GM23248 (cell line): ENCODE results near the gene ODAD2. TPM values are rescaled to one million over a fixed set of nuclear protein-coding genes. Genes with fewer than 3 reads are reported as not detected.

ENCODE experiments used
- DNase-seq: peaks from one replicate; pipeline ENCODE4 v3.0.0-alpha.2; 2015
- H2AFZ ChIP-seq: fragments of 200-600 bp; sonication (generic); 2 replicates; pipeline ENCODE4 v1.6.1; 2016; ENCODE audit warnings: antibody characterized with exemption
- H3F3A ChIP-seq: fragments of 200-600 bp; sonication (generic); 2 replicates; pipeline ENCODE4 v1.6.1; 2016; ENCODE audit warnings: mild to moderate bottlenecking, antibody characterized with exemption, mixed run types; ENCODE audit not compliant: insufficient read depth
- H3K27ac ChIP-seq: fragments of 200-600 bp; sonication (generic); 2 replicates; pipeline ENCODE4 v1.5.1; 2016; ENCODE audit warnings: mild to moderate bottlenecking
- H3K27me3 ChIP-seq: fragments of 200-600 bp; sonication (generic); replicated peaks from 2 replicates; pipeline ENCODE4 v1.6.1; 2016; ENCODE audit warnings: mild to moderate bottlenecking; ENCODE audit not compliant: insufficient read depth
- H3K36me3 ChIP-seq: fragments of 200-600 bp; sonication (generic); 2 replicates; pipeline ENCODE4 v1.6.1; 2016; ENCODE audit warnings: low read depth, mild to moderate bottlenecking
- H3K4me1 ChIP-seq: fragments of 200-600 bp; sonication (generic); 2 replicates; pipeline ENCODE4 v1.6.1; 2016; ENCODE audit warnings: mild to moderate bottlenecking; ENCODE audit not compliant: insufficient read depth
- H3K4me2 ChIP-seq: fragments of 200-600 bp; sonication (generic); one replicate; pipeline ENCODE4 v1.6.1; 2016; ENCODE audit warnings: mild to moderate bottlenecking; ENCODE audit not compliant: unreplicated experiment
- H3K4me3 ChIP-seq: fragments of 200-600 bp; sonication (generic); 2 replicates; pipeline ENCODE4 v1.5.1; 2016; ENCODE audit warnings: mild to moderate bottlenecking
- H3K79me2 ChIP-seq: fragments of 200-600 bp; sonication (generic); 2 replicates; pipeline ENCODE4 v1.6.1; 2016; ENCODE audit warnings: mild to moderate bottlenecking; ENCODE audit not compliant: insufficient read depth
- H3K9ac ChIP-seq: fragments of 200-600 bp; sonication (generic); 2 replicates; pipeline ENCODE4 v1.6.1; 2016; ENCODE audit warnings: mild to moderate bottlenecking
- H3K9me2 ChIP-seq: fragments of 200-600 bp; sonication (generic); 2 replicates; pipeline ENCODE4 v1.6.1; 2016; ENCODE audit warnings: mixed run types, mild to moderate bottlenecking, moderate library complexity; ENCODE audit not compliant: insufficient read depth
- H3K9me3 ChIP-seq: fragments of 200-600 bp; sonication (generic); one replicate; pipeline ENCODE4 v1.6.1; 2017; ENCODE audit warnings: low read depth
- H4K20me1 ChIP-seq: fragments of 200-600 bp; sonication (generic); 2 replicates; pipeline ENCODE4 v1.6.0; 2016; ENCODE audit not compliant: insufficient read depth
- EZH2 ChIP-seq: fragments of 200-600 bp; sonication (generic); IDR thresholded peaks from 2 replicates; pipeline ENCODE4 v1.6.1; 2018; ENCODE audit warnings: antibody characterized with exemption, mild to moderate bottlenecking; ENCODE audit not compliant: insufficient read depth, poor library complexity, severe bottlenecking
- EZH2phosphoT487 ChIP-seq: fragments of 200-600 bp; sonication (generic); IDR thresholded peaks from 2 replicates; pipeline ENCODE4 v1.6.1; 2018; ENCODE audit warnings: antibody characterized with exemption, moderate library complexity, mild to moderate bottlenecking, low read depth; ENCODE audit not compliant: insufficient read depth
- WGBS, 2 experiments: methylation state at CpG; one replicate each; pipeline ENCODE4 v1.1.6; 2015 to 2017; ENCODE audit warnings: low lambda C conversion rate in 2 of 2, low coverage in 1 of 2; ENCODE audit errors: missing lambda C conversion rate in 2 of 2; 5-methylcytosine and 5-hydroxymethylcytosine counted together
- in situ Hi-C: fragments of 300-500 bp; cut with MboI; formaldehyde crosslinking; loops from 2 replicates; pipeline ENCODE4 v1.15.0; 2020
- polyA plus RNA-seq: library from polyadenylated mRNA; unstranded; fragments of >200 nt; fragmentation: Nextera tagmentation; extraction: Ambion mirVana; gene quantifications from 2 replicates; pipeline ENCODE4 v1.2.1, GENCODE V29; 2016
- total RNA-seq: library from RNA; depleted of rRNA; stranded (reverse); fragments of >200 nt; shearing (Covaris generic); gene quantifications from 2 replicates; pipeline ENCODE4 v1.2.3, GENCODE V29; 2014

Gene ODAD2
- total and polyA plus RNA-seq, 2 experiments from 2014 or later, result 1.5 to 1.7 TPM

GRCh38 chr10:27805180-27805579 lies 193.7 kb downstream of the ODAD2 start:
- H3F3A ChIP-seq, result no peaks in the 10 kb centered on the region
- H2AFZ ChIP-seq, result no peak overlapping the region
- H3K27me3 ChIP-seq, result peaks cover 8% of the 10 kb centered on the region; the same call in 1 of the 2 replicates
- WGBS, 2 experiments, result 59 to 79% methylated on average over 4 of the region's 4 CpGs
- H3K79me2 ChIP-seq, result no peaks in the 10 kb centered on the region
- no peaks in the 10 kb centered on the region for H4K20me1 ChIP-seq
- no peaks in the 10 kb centered on the region for H3K9me2 ChIP-seq
- no peak overlapping the region for H3K4me2 ChIP-seq
- no peak overlapping the region for H3K27ac ChIP-seq
- no peak for TF ChIP-seq EZH2
- TF ChIP-seq EZH2phosphoT487, result no peak
- DNase-seq, result no peak
- H3K4me3 ChIP-seq, result no peak overlapping the region
- H3K36me3 ChIP-seq, result no peaks in the 10 kb centered on the region
- no peak overlapping the region for H3K9ac ChIP-seq
- H3K9me3 ChIP-seq, result no peaks in the 10 kb centered on the region
- in situ Hi-C loops, result no loop called here
- H3K4me1 ChIP-seq, result no peaks in the 10 kb centered on the region

DNA sequence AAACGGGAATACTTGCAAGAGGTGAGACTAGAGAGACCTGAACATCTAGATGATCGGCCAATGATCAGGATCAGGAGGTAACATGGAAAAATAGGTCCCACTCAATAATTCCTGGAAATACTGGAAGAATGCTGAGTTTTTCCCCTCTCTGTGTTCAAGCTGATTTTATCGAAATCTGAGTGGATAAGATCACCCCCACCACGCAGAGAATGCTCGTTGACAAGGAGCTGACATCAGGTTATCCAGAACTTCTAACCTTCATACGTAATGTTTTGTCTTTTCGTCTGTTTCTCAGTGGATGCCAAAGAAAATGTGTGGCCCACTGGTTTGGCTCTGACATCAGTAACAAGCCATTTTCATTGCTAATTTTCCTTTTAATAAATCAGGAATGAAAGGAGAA lies 194.7 kb downstream of the ODAD2 start:
- Histone ChIP-seq H4K20me1 (no peaks in the 10 kb centered on the region), H3F3A (no peaks in the 10 kb centered on the region), H3K9me2 (no peaks in the 10 kb centered on the region), H3K27ac (no peak overlapping the region), H3K9me3 (no peaks in the 10 kb centered on the region), H3K4me2 (no peak overlapping the region), H3K79me2 (no peaks in the 10 kb centered on the region), H3K4me3 (no peak overlapping the region), H2AFZ (no peak overlapping the region), H3K27me3 (peaks cover 8% of the 10 kb centered on the region; the same call in 1 of the 2 replicates), H3K4me1 (no peaks in the 10 kb centered on the region), H3K36me3 (no peaks in the 10 kb centered on the region), H3K9ac (no peak overlapping the region)
- no peak for TF ChIP-seq EZH2phosphoT487
- no peak for TF ChIP-seq EZH2
- 59 to 60% methylated on average over 7 of the region's 7 CpGs for WGBS, 2 experiments
- in situ Hi-C loops, result no loop called here
- no peak for DNase-seq

- DNase-seq, result no peak
- Histone ChIP-seq H3K36me3 (no peaks in the 10 kb centered on the region), H3K9me3 (no peaks in the 10 kb centered on the region), H2AFZ (no peak overlapping the region), H3K4me2 (no peak overlapping the region), H3K79me2 (no peaks in the 10 kb centered on the region), H3K27me3 (peaks cover 8% of the 10 kb centered on the region; the same call in 1 of the 2 replicates), H3K27ac (no peak overlapping the region), H3K9me2 (no peaks in the 10 kb centered on the region), H4K20me1 (no peaks in the 10 kb centered on the region), H3F3A (no peaks in the 10 kb centered on the region), H3K9ac (no peak overlapping the region), H3K4me3 (no peak overlapping the region), H3K4me1 (no peaks in the 10 kb centered on the region)
- 77 to 80% methylated on average over 3 of the region's 3 CpGs for WGBS, 2 experiments
- in situ Hi-C loops, result no loop called here
- TF ChIP-seq EZH2 (no peak), EZH2phosphoT487 (no peak)
These were observed 197.6 kb downstream of the ODAD2 start for GRCh38 chr10:27801171-27801785.

DNA sequence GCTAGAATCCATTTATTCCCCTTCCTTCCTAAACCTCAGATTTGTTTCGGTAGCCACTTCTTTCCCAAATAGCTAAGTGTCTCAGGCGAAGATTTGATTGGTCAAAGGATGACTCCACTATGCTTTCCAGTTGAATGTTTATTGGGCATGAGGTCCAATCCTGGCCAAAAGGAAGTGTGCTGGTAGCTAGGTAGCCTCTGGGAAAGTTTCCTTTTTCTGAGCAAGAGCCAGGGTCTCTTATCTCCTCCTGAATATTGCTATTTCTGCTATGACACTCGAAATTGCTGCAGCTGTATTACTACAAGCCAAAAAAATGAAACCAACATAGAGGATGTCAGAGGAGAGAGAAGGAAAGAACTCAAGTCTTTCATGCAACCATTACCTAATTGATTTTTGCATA lies 199.8 kb downstream of the ODAD2 start:
- no peak overlapping the region for H3K4me3 ChIP-seq
- no peak overlapping the region for H2AFZ ChIP-seq
- H4K20me1 ChIP-seq, result no peaks in the 10 kb centered on the region
- in situ Hi-C loops, result no loop called here
- no peak overlapping the region for H3K27ac ChIP-seq
- no peak overlapping the region for H3K9ac ChIP-seq
- 38 to 44% methylated on average over 3 of the region's 3 CpGs for WGBS, 2 experiments
- H3K9me3 ChIP-seq, result no peaks in the 10 kb centered on the region
- H3K79me2 ChIP-seq, result no peaks in the 10 kb centered on the region
- H3K4me1 ChIP-seq, result no peaks in the 10 kb centered on the region
- H3K36me3 ChIP-seq, result no peaks in the 10 kb centered on the region
- no peak overlapping the region for H3K4me2 ChIP-seq
- H3F3A ChIP-seq, result no peaks in the 10 kb centered on the region
- no peak for TF ChIP-seq EZH2
- TF ChIP-seq EZH2phosphoT487, result no peak
- no peak for DNase-seq
- no peaks in the 10 kb centered on the region for H3K9me2 ChIP-seq
- peaks cover 8% of the 10 kb centered on the region; the same call in 1 of the 2 replicates for H3K27me3 ChIP-seq
